ENCODE measurements around the gene COX7A2L. TPM values are rescaled to one million over a fixed set of nuclear protein-coding genes. Genes with fewer than 3 reads are reported as not detected.

Gene COX7A2L
- total and polyA plus RNA-seq, 2 of the 8 experiments (the other 6 are each of a cell fraction or from before 2014, with no cell fraction given) = 85.6 to 114 TPM

GRCh38 chr2:42351864-42352263 lies 9.2 kb downstream of the COX7A2L start (continued):
- TF ChIP-seq, protein P1, sequence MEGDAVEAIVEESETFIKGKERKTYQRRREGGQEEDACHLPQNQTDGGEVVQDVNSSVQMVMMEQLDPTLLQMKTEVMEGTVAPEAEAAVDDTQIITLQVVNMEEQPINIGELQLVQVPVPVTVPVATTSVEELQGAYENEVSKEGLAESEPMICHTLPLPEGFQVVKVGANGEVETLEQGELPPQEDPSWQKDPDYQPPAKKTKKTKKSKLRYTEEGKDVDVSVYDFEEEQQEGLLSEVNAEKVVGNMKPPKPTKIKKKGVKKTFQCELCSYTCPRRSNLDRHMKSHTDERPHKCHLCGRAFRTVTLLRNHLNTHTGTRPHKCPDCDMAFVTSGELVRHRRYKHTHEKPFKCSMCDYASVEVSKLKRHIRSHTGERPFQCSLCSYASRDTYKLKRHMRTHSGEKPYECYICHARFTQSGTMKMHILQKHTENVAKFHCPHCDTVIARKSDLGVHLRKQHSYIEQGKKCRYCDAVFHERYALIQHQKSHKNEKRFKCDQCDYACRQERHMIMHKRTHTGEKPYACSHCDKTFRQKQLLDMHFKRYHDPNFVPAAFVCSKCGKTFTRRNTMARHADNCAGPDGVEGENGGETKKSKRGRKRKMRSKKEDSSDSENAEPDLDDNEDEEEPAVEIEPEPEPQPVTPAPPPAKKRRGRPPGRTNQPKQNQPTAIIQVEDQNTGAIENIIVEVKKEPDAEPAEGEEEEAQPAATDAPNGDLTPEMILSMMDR (IDR thresholded peaks at IDR 0.05; ENCODE audit: control extremely low read depth in 1 of 3, insufficient read depth in 1 of 3, low read depth in 1 of 3, low read length in 3 of 3) = no peak
- no peak for TF ChIP-seq EP300 (IDR thresholded peaks at IDR 0.05; ENCODE audit: borderline replicate concordance in 1 of 2, low read depth in 2 of 2, low read length in 2 of 2)
- TF ChIP-seq TAF7 (optimal IDR thresholded peaks at IDR 0.05; ENCODE audit: borderline replicate concordance, low read depth, low read length) = no peak
- no peak for TF ChIP-seq TBP (IDR thresholded peaks at IDR 0.05; ENCODE audit: low read depth, low read length)
- no peak for TF ChIP-seq BRCA1 (IDR thresholded peaks at IDR 0.05; ENCODE audit: low read depth, low read length)

Measured in H1 (cell line).